Stimulated activated memory B cell treated with anti-CD40 and anti-IgM and Interleukin-4, amounts not matched to agents 10 μg/mL and 1 μg/mL and 100 μg/mL, for 72 hours (primary cell): Measurements from ENCODE around the gene OLIG2.

Source experiments
- ATAC-seq: fragments of 150-1000 bp; cut with Tn5 transposase; 2 replicates; pipeline ENCODE4 v1.10.0; 2021
- H3K27ac Mint-ChIP-seq: one replicate; pipeline ENCODE4 v1.8.0; 2022; ENCODE audit warnings: mild to moderate bottlenecking, mixed read lengths
- H3K27me3 Mint-ChIP-seq: one replicate; pipeline ENCODE4 v1.8.0; 2022; ENCODE audit warnings: mixed read lengths
- H3K36me3 Mint-ChIP-seq: one replicate; pipeline ENCODE4 v1.8.0; 2022; ENCODE audit warnings: mixed read lengths
- H3K4me1 Mint-ChIP-seq: one replicate; pipeline ENCODE4 v1.8.0; 2022; ENCODE audit warnings: mixed read lengths
- H3K4me3 Mint-ChIP-seq: one replicate; pipeline ENCODE4 v1.8.0; 2022; ENCODE audit warnings: mild to moderate bottlenecking, moderate library complexity, mixed read lengths
- H3K9me3 Mint-ChIP-seq: one replicate; pipeline ENCODE4 v1.8.0; 2022; ENCODE audit warnings: mixed read lengths

OLIG2 gene

GRCh38 chr21:33076600-33077329 is 51.0 kb downstream of the OLIG2 start:
- no peaks in the 10 kb centered on the region for H3K9me3 Mint-ChIP-seq
- no peak overlapping the region for H3K4me3 Mint-ChIP-seq
- peaks cover 16% of the 10 kb centered on the region for H3K4me1 Mint-ChIP-seq
- ATAC-seq: no peak
- H3K27ac Mint-ChIP-seq: no peak overlapping the region
- H3K36me3 Mint-ChIP-seq: no peaks in the 10 kb centered on the region
- H3K27me3 Mint-ChIP-seq: peaks cover 66% of the 10 kb centered on the region
